ENCODE results near the gene USP10. TPM values are rescaled to one million over a fixed set of nuclear protein-coding genes. Genes with fewer than 3 reads are reported as not detected.
"Not testable (repeated sequence)": the region's sequence is repeated elsewhere in the genome, so short reads cannot be mapped to it uniquely, and the experiment has no call there.

The USP10 gene
- total RNA-seq, 4 donors from 2014 or later: 23.6 to 56.8 (median 45.4) TPM

DNA sequence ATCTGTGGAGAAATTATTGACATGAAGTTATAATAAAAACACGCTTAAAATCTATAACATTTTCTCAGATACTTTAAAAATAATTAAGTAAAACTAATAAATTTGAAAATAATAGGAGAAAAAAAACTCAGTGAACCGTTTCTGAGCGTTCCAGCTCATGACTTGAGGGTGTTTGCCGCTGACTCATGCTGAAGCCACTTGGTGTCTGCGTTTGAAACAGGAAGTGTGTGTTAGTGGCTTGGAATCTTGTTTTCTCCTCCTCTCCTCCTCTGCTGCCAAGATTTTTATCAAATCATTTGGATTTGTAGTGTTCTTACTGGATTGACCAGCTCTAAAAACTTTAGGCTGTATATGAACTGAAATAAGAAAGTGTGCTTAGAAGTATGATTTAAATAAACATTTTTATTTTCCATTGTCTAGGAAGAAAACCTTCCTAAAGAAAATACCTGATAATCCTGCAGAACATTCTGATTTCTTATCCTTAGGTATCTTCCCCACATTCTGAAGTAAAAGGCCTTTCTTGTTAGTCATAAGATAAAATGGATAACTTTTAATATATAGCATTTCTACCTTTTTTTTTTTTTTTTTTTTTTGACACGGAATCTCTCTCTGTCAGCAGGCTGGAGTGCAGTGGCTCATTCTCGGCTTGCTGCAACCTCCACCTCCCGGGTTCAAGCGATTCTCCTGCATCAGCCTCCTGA lies 30.8 kb downstream of the USP10 start:
- peak; percentile 69 for DNase-seq
- no peaks in the 10 kb centered on the region for H3K9me3 ChIP-seq
- TF ChIP-seq POLR2AphosphoS5 (IDR thresholded peaks at IDR 0.05) (peak; percentile 62 to 75 (median 66)), EP300 (IDR thresholded peaks at IDR 0.05; ENCODE audit: low read depth) (no peak)
- in situ Hi-C loops (cut with MboI; ENCODE audit: low pct_ligation_motif_present in 1 of 4, low pct_unique_long_range_greater_than_20kb in 1 of 4, low sequenced_read_pairs in 3 of 4) (loop anchor here in 1 of 4 donors (25.0 kb wide), 1 partner anchor 218 kb away; the partner anchor contains the start of gene MEAK7), intact Hi-C loops (cut with DNase I; ENCODE audit: low total_unique reads) (no loop called here)
- WGBS, 2 donors (ENCODE audit: low coverage in 1 of 2): 5 to 23% methylated on average over 5 to 9 of the region's 9 CpGs
- H3K4me3 ChIP-seq: no peak overlapping the region
- no peaks in the 10 kb centered on the region for H3K27me3 ChIP-seq
- H3K4me1 ChIP-seq: peaks cover 6 to 84% (median 49%) of the 10 kb centered on the region in 4 donors
- no peaks in the 10 kb centered on the region for H3K36me3 ChIP-seq
- peak overlapping the region; percentile 68 to 81 (median 74) for H3K27ac ChIP-seq

DNA sequence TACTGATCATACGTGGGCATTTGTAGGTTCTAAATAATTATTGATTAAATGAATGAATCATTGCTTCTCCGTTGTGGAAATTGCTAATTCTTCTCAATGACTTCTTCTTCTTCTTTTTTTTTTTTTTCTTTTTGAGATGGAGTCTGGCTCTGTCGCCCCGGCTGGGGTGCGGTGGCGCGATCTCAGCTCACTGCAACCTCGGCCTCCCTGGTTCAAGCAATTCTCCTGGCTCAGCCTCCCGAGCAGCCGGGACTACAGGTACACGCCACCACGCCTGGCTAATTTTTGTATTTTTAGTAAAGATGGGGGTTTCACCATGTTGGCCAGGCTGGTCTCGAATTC lies 32.5 kb downstream of the USP10 start:
- peaks cover 11 to 82% (median 48%) of the 10 kb centered on the region in 4 donors for H3K4me1 ChIP-seq
- H3K27me3 ChIP-seq; H3K9me3 ChIP-seq; H3K4me3 ChIP-seq; intact Hi-C loops (cut with DNase I; ENCODE audit: low total_unique reads); H3K36me3 ChIP-seq; DNase-seq: not testable (repeated sequence)
- WGBS, 2 donors (ENCODE audit: low coverage in 1 of 2): 91 to 94% methylated on average over 6 to 13 of the region's 13 CpGs
- H3K27ac ChIP-seq: peak overlapping the region in 3 of 4 donors; percentile 44 to 81 (median 48)
- in situ Hi-C loops (cut with MboI; ENCODE audit: low pct_ligation_motif_present in 1 of 4, low pct_unique_long_range_greater_than_20kb in 1 of 4, low sequenced_read_pairs in 3 of 4): loop anchor here in 1 of 4 donors (25.0 kb wide), 1 partner anchor 220 kb away; the partner anchor contains the start of gene MEAK7

DNA sequence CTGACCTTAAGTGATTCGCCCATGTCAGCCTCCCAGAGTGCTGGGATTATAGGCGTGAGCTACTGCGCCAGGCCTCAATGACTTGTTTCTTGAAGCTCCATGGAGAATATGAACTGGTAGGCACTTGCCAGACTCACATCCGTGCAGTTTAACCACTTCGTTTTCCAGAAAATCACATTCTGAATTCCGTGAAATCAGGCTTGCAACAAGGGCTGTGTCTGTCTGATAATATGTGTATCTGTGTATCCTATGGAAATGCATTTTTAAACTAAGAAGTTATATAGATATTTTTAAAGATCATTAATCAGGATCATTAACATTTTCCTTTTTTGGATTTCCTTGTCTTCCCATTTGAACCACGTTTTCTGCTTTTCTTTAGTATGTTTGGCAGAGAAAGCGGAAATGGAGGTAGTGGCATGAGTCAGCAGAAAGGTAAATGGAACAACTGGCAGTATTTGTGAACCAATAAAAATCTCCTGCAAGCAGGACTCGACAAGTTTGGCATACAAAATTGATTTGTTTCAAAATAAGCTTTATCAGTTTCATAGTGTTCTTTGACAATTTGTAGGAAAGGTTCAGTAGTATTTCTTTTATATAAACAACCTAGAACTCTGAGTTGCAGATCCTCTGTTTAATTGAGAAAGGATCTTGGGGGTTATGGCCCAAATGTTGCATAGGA lies 33.0 kb downstream of the USP10 start:
- Histone ChIP-seq H3K27me3 (no peaks in the 10 kb centered on the region), H3K36me3 (no peaks in the 10 kb centered on the region), H3K27ac (peak overlapping the region; percentile 23 to 81 (median 46)), H3K4me3 (no peak overlapping the region), H3K4me1 (peaks cover 11 to 83% (median 51%) of the 10 kb centered on the region in 4 donors), H3K9me3 (no peaks in the 10 kb centered on the region)
- no peak for DNase-seq
- in situ Hi-C loops (cut with MboI; ENCODE audit: low pct_ligation_motif_present in 1 of 4, low pct_unique_long_range_greater_than_20kb in 1 of 4, low sequenced_read_pairs in 3 of 4): loop anchor here in 1 of 4 donors (25.0 kb wide), 1 partner anchor 221 kb away; the partner anchor contains the start of gene MEAK7
- 41 to 71% methylated on average over 5 to 9 of the region's 9 CpGs for WGBS, 2 donors (ENCODE audit: low coverage in 1 of 2)
- intact Hi-C loops (cut with DNase I; ENCODE audit: low total_unique reads): no loop called here
- TF ChIP-seq POLR2AphosphoS5 (IDR thresholded peaks at IDR 0.05) (no peak), EP300 (IDR thresholded peaks at IDR 0.05; ENCODE audit: low read depth) (no peak), POLR2A (IDR thresholded peaks at IDR 0.05) (no peak)
- TF ChIP-seq, protein P1, sequence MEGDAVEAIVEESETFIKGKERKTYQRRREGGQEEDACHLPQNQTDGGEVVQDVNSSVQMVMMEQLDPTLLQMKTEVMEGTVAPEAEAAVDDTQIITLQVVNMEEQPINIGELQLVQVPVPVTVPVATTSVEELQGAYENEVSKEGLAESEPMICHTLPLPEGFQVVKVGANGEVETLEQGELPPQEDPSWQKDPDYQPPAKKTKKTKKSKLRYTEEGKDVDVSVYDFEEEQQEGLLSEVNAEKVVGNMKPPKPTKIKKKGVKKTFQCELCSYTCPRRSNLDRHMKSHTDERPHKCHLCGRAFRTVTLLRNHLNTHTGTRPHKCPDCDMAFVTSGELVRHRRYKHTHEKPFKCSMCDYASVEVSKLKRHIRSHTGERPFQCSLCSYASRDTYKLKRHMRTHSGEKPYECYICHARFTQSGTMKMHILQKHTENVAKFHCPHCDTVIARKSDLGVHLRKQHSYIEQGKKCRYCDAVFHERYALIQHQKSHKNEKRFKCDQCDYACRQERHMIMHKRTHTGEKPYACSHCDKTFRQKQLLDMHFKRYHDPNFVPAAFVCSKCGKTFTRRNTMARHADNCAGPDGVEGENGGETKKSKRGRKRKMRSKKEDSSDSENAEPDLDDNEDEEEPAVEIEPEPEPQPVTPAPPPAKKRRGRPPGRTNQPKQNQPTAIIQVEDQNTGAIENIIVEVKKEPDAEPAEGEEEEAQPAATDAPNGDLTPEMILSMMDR (IDR thresholded peaks at IDR 0.05): no peak

DNA sequence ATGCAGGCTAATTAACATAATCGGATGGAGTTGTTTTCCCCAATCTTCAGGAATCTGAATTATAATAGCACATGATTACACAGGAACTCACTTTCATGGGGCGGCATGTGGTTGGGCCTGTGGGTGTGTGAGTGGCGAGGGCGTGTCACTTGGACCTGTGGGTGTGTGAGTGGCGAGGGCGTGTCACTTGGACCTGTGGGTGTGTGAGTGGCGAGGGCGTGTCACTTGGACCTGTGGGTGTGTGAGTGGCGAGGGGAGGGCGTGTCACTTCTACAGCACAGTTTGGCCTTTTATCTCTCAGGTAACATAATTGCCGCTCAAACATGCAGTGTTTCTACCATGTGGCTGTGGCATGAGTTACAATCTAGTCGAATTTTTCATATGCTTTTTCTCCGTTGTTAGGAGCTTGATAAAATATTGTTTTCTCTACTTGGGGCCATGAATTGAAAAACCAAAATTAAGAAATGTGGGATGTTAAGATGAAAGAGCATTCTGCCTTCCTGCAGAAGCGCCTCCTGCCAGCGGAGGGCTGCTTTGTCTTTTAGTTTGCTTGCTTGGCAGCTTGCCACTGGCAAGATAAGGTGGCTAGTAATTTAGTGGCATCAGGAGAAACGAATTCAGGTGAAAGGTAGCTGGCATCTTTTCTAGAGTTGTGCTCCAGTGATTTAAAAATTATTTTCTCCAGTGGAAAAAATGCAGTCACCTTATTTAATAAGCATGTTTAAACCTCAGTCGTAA lies 36.2 kb downstream of the USP10 start:
- intact Hi-C loops (cut with DNase I; ENCODE audit: low total_unique reads) (no loop called here), in situ Hi-C loops (cut with MboI; ENCODE audit: low pct_ligation_motif_present in 1 of 4, low pct_unique_long_range_greater_than_20kb in 1 of 4, low sequenced_read_pairs in 3 of 4) (loop anchor here in 1 of 4 donors (25.0 kb wide), 1 partner anchor 224 kb away; the partner anchor contains the start of gene MEAK7)
- Histone ChIP-seq H3K36me3 (no peaks in the 10 kb centered on the region), H3K4me3 (peak overlapping the region in 1 of 4 donors; percentile 13), H3K9me3 (no peaks in the 10 kb centered on the region), H3K27me3 (no peaks in the 10 kb centered on the region), H3K4me1 (peaks cover 30 to 93% (median 63%) of the 10 kb centered on the region in 4 donors), H3K27ac (peak overlapping the region; percentile 71 to 79 (median 76))
- WGBS, 2 donors (ENCODE audit: low coverage in 1 of 2): 48 to 53% methylated on average over 8 to 17 of the region's 17 CpGs
- peak; percentile 79 for DNase-seq
- no peak for TF ChIP-seq POLR2AphosphoS5 (IDR thresholded peaks at IDR 0.05)
- TF ChIP-seq EP300 (IDR thresholded peaks at IDR 0.05; ENCODE audit: low read depth): no peak
- TF ChIP-seq, protein P1 (IDR thresholded peaks at IDR 0.05): peak in 2 of 5 experiments; percentile 39 to 40

Data from transverse colon (tissue), 4 donors.